GM23338 (cell line): ENCODE data around the gene CASK. TPM values are rescaled to one million over a fixed set of nuclear protein-coding genes. Genes with fewer than 3 reads are reported as not detected.
"Not testable (repeated sequence)": the region's sequence is repeated elsewhere in the genome, so short reads cannot be mapped to it uniquely, and the experiment has no call there.

Source experiments
- ATAC-seq: fragments of 200-7000 bp; cut with Tn5 transposase; 3 replicates; pipeline ENCODE4 v1.9.1; 2020
- DNase-seq: peaks from one replicate; pipeline ENCODE4 v3.0.0-alpha.2; 2015; ENCODE audit warnings: low spot score
- H2AFZ ChIP-seq: fragments of 200-600 bp; sonication (generic); 2 replicates; pipeline ENCODE4 v1.8.0; 2016; ENCODE audit warnings: antibody characterized with exemption, mild to moderate bottlenecking, moderate library complexity
- H3F3A ChIP-seq: fragments of 200-600 bp; sonication (generic); replicated peaks from 2 replicates; pipeline ENCODE4 v1.8.0; 2017; ENCODE audit warnings: antibody characterized with exemption, mixed run types, low read depth
- H3K27ac ChIP-seq: fragments of 200-600 bp; sonication (generic); 2 replicates; pipeline ENCODE4 v1.6.1; 2016; ENCODE audit warnings: low read depth
- H3K27me3 ChIP-seq: fragments of 200-600 bp; sonication (generic); 2 replicates; pipeline ENCODE4 v1.8.0; 2016; ENCODE audit warnings: mild to moderate bottlenecking, mixed run types, moderate library complexity; ENCODE audit not compliant: insufficient read depth
- H3K36me3 ChIP-seq: fragments of 200-600 bp; sonication (generic); 2 replicates; pipeline ENCODE4 v1.8.0; 2016; ENCODE audit warnings: mild to moderate bottlenecking; ENCODE audit not compliant: insufficient read depth
- H3K4me1 ChIP-seq: fragments of 200-600 bp; sonication (generic); 2 replicates; pipeline ENCODE4 v1.8.0; 2016; ENCODE audit warnings: mild to moderate bottlenecking, moderate library complexity; ENCODE audit not compliant: insufficient read depth
- H3K4me2 ChIP-seq: fragments of 200-600 bp; sonication (generic); 2 replicates; pipeline ENCODE4 v1.7.1; 2017; ENCODE audit warnings: mixed run types
- H3K4me3 ChIP-seq: fragments of 200-600 bp; sonication (generic); 2 replicates; pipeline ENCODE4 v1.6.1; 2016; ENCODE audit warnings: mixed run types
- H3K79me2 ChIP-seq: fragments of 200-600 bp; sonication (generic); replicated peaks from 2 replicates; pipeline ENCODE4 v1.8.0; 2017; ENCODE audit warnings: mild to moderate bottlenecking; ENCODE audit not compliant: insufficient read depth
- H3K9me2 ChIP-seq: fragments of 200-600 bp; sonication (generic); 2 replicates; pipeline ENCODE4 v1.8.0; 2017; ENCODE audit not compliant: insufficient read depth
- H4K20me1 ChIP-seq: fragments of 200-600 bp; sonication (generic); replicated peaks from 2 replicates; pipeline ENCODE4 v1.8.0; 2017; ENCODE audit warnings: mild to moderate bottlenecking; ENCODE audit not compliant: insufficient read depth
- H3K27ac Mint-ChIP-seq: 2 replicates; pipeline ENCODE4 v1.8.0; 2020; ENCODE audit warnings: inconsistent platforms, mild to moderate bottlenecking, moderate library complexity, mixed read lengths
- H3K27me3 Mint-ChIP-seq: 3 replicates; pipeline ENCODE4 v1.8.0; 2022; ENCODE audit warnings: low read depth, mild to moderate bottlenecking, moderate library complexity, mixed read lengths, inconsistent platforms; ENCODE audit not compliant: insufficient read depth, poor library complexity
- H3K36me3 Mint-ChIP-seq: 3 replicates; pipeline ENCODE4 v1.8.0; 2021; ENCODE audit warnings: low read depth, mild to moderate bottlenecking, inconsistent platforms, moderate library complexity, mixed read lengths
- H3K4me1 Mint-ChIP-seq: 3 replicates; pipeline ENCODE4 v1.8.0; 2020; ENCODE audit warnings: mild to moderate bottlenecking, inconsistent platforms, mixed read lengths
- H3K4me3 Mint-ChIP-seq: 3 replicates; pipeline ENCODE4 v1.8.0; 2021; ENCODE audit warnings: moderate library complexity, mild to moderate bottlenecking, inconsistent platforms, mixed read lengths
- H3K9me3 Mint-ChIP-seq: 3 replicates; pipeline ENCODE4 v1.8.0; 2020; ENCODE audit warnings: moderate library complexity, mild to moderate bottlenecking, inconsistent platforms, mixed read lengths
- STAT1 ChIP-seq: IDR thresholded peaks from one replicate; pipeline ENCODE4 v1.6.1; 2016; ENCODE audit warnings: antibody characterized with exemption; ENCODE audit not compliant: unreplicated experiment
- ZNF331 ChIP-seq: fragments of 250-450 bp; sonication (Bioruptor Pico); IDR thresholded peaks from 2 replicates; pipeline ENCODE4 v1.5.0; 2020; ENCODE audit warnings: low read depth, mild to moderate bottlenecking, moderate library complexity
- ZNF462 ChIP-seq: fragments of 250-450 bp; sonication (Bioruptor Pico); IDR thresholded peaks from 2 replicates; pipeline ENCODE4 v1.5.0; 2020; ENCODE audit warnings: mild to moderate bottlenecking, moderate library complexity
- polyA plus RNA-seq: library from polyadenylated mRNA; unstranded; fragments of >200 nt; fragmentation: Nextera tagmentation; extraction: Ambion mirVana; gene quantifications from 2 replicates; pipeline ENCODE4 v1.2.1, GENCODE V29; 2016
- total RNA-seq: library from RNA; depleted of rRNA; stranded (reverse); fragments of >200 nt; shearing (Covaris generic); gene quantifications from 2 replicates; pipeline ENCODE4 v1.2.3, GENCODE V29; 2014
- TF ChIP-seq, protein P1 (sequence below), 2 experiments: fragments of 200-600 bp in 1 of 2; sonication (generic) in 1 of 2; conservative IDR thresholded peaks; 2 replicates each; pipeline versions ENCODE4 v1.5.1 to v1.6.1; 2016 to 2017; ENCODE audit warnings: antibody characterized with exemption in 2 of 2, low read depth in 2 of 2, mild to moderate bottlenecking in 2 of 2, moderate library complexity in 1 of 2
- TF ChIP-seq, protein P2 (sequence below): IDR thresholded peaks from 2 replicates; pipeline ENCODE4 v1.6.1; 2016; ENCODE audit warnings: antibody characterized with exemption

Gene CASK
- total and polyA plus RNA-seq, 2 experiments from 2014 or later, result 15.3 to 44.4 TPM

DNA sequence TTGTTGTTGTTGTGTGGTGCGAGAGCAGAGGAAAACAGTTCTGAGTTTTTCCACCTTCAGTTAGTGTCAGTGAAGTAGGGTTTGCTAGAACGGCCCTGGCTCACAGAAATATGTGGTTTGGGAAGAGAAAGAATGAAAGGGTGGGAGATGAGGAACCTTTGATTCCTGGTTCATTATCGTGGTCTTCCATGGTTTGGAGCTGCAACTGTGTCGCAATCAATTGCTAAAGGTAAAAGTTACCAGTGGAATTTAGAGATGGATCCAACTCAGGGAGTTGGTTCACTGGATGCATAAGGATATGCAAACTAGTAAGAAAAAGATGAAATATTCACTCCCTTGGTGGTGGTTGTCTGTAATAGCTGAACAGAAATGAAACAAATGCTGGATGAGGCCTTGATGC, 270.2 kb downstream of the CASK start:
- no peak overlapping the region for H3K4me3 Mint-ChIP-seq
- peaks cover 39% of the 10 kb centered on the region for H3K36me3 Mint-ChIP-seq
- Histone ChIP-seq H4K20me1 (no peaks in the 10 kb centered on the region), H3K27me3 (no peaks in the 10 kb centered on the region), H3F3A (no peaks in the 10 kb centered on the region), H3K4me3 (no peak overlapping the region), H3K4me2 (no peak overlapping the region), H3K9me2 (no peaks in the 10 kb centered on the region), H3K27ac (no peak overlapping the region), H3K79me2 (no peaks in the 10 kb centered on the region), H2AFZ (no peak overlapping the region), H3K36me3 (no peaks in the 10 kb centered on the region), H3K4me1 (peaks cover 14% of the 10 kb centered on the region)
- H3K9me3 Mint-ChIP-seq, result no peaks in the 10 kb centered on the region
- TF ChIP-seq ZNF331 (CRISPR knock-in tag) (no peak), STAT1 (no peak)
- TF ChIP-seq, protein P1, sequence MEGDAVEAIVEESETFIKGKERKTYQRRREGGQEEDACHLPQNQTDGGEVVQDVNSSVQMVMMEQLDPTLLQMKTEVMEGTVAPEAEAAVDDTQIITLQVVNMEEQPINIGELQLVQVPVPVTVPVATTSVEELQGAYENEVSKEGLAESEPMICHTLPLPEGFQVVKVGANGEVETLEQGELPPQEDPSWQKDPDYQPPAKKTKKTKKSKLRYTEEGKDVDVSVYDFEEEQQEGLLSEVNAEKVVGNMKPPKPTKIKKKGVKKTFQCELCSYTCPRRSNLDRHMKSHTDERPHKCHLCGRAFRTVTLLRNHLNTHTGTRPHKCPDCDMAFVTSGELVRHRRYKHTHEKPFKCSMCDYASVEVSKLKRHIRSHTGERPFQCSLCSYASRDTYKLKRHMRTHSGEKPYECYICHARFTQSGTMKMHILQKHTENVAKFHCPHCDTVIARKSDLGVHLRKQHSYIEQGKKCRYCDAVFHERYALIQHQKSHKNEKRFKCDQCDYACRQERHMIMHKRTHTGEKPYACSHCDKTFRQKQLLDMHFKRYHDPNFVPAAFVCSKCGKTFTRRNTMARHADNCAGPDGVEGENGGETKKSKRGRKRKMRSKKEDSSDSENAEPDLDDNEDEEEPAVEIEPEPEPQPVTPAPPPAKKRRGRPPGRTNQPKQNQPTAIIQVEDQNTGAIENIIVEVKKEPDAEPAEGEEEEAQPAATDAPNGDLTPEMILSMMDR (conservative IDR thresholded peaks at IDR 0.05; ENCODE audit: low read depth in 2 of 2), result no peak
- TF ChIP-seq, protein P2, sequence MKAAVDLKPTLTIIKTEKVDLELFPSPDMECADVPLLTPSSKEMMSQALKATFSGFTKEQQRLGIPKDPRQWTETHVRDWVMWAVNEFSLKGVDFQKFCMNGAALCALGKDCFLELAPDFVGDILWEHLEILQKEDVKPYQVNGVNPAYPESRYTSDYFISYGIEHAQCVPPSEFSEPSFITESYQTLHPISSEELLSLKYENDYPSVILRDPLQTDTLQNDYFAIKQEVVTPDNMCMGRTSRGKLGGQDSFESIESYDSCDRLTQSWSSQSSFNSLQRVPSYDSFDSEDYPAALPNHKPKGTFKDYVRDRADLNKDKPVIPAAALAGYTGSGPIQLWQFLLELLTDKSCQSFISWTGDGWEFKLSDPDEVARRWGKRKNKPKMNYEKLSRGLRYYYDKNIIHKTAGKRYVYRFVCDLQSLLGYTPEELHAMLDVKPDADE, result no peak
- peaks cover 26% of the 10 kb centered on the region for H3K4me1 Mint-ChIP-seq
- ATAC-seq (no peak), DNase-seq (no peak)
- peaks cover 6% of the 10 kb centered on the region for H3K27me3 Mint-ChIP-seq
- H3K27ac Mint-ChIP-seq, result no peak overlapping the region

- ATAC-seq, H3K27ac Mint-ChIP-seq, H3K9me2 ChIP-seq, H3K27me3 Mint-ChIP-seq, H3K36me3 ChIP-seq, H3K4me3 ChIP-seq, H3K4me3 Mint-ChIP-seq, H3F3A ChIP-seq, H2AFZ ChIP-seq, H3K27ac ChIP-seq, H3K27me3 ChIP-seq, DNase-seq, H3K79me2 ChIP-seq, H4K20me1 ChIP-seq, H3K4me2 ChIP-seq: not testable (repeated sequence)
- Mint-ChIP-seq H3K4me1 (peaks cover 35% of the 10 kb centered on the region), H3K9me3 (peaks cover 32% of the 10 kb centered on the region), H3K36me3 (peaks cover 60% of the 10 kb centered on the region)
- peaks cover 27% of the 10 kb centered on the region for H3K4me1 ChIP-seq
Measured at GRCh38 chrX:41646201-41646600, 277.2 kb downstream of the CASK start.

DNA sequence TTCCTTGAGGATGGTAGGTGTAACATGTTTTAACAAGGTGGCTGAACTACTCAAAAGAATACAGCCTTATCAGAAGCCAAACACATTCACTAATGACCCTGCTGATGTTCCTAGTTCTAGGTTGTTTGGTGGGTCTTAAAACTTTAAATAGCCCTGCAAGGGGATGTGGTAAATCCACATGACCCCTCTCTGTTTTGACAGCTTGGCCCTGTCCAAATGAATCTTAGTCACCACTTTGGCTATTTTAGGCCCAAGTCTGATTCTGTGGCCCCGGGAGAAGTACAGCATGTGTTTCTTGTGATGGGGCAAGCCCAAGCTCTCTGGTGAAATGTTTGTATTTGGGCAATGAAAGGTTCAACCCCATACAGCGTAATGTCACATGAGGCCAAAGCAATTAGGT, 289.1 kb downstream of the CASK start:
- no peak overlapping the region for H3K4me2 ChIP-seq
- no peak for TF ChIP-seq ZNF462 (CRISPR knock-in tag)
- TF ChIP-seq, protein P1 (conservative IDR thresholded peaks at IDR 0.05; ENCODE audit: low read depth in 2 of 2), result no peak
- TF ChIP-seq STAT1, result no peak

More for the DNA sequence above, 289.1 kb downstream of the CASK start:
- no peak overlapping the region for H3K27ac Mint-ChIP-seq
- 0 out of 3 replicates have a peak, but pooled peaks cover 2% of the 10 kb centered on the region for H3K9me3 Mint-ChIP-seq
- no peak overlapping the region for H3K4me3 Mint-ChIP-seq
- no peaks in the 10 kb centered on the region for H3K27me3 ChIP-seq
- DNase-seq, result no peak
- no peak for ATAC-seq
- H3K27ac ChIP-seq, result no peak overlapping the region
- no peaks in the 10 kb centered on the region for H3K9me2 ChIP-seq
- no peaks in the 10 kb centered on the region for H3K79me2 ChIP-seq
- peaks cover 4% of the 10 kb centered on the region; the same call in 1 of the 2 replicates for H3K4me1 ChIP-seq
- H4K20me1 ChIP-seq, result no peaks in the 10 kb centered on the region
- no peaks in the 10 kb centered on the region for H3K27me3 Mint-ChIP-seq
- H3K4me1 Mint-ChIP-seq, result no peaks in the 10 kb centered on the region; the same call in none of the 3 replicates
- H3K36me3 ChIP-seq, result no peaks in the 10 kb centered on the region
- H3K4me3 ChIP-seq, result no peak overlapping the region
- no peak overlapping the region for H2AFZ ChIP-seq
- peaks cover 14% of the 10 kb centered on the region for H3K36me3 Mint-ChIP-seq
- H3F3A ChIP-seq, result no peaks in the 10 kb centered on the region
